Measurements from ENCODE around the gene ACTR3.

The ACTR3 gene

GRCh38 chr2:113901943-113902342, 12.1 kb downstream of the ACTR3 start:
- no peak overlapping the region for H3K4me3 ChIP-seq (ENCODE audit: low read depth, low read length)
- DNase-seq (ENCODE audit: low read depth): no peak
- TF ChIP-seq CTCF (IDR thresholded peaks at IDR 0.05; ENCODE audit: control insufficient read depth, extremely low read depth, insufficient read depth): no peak

GRCh38 chr2:113905886-113906285, 16.0 kb downstream of the ACTR3 start:
- no peak for DNase-seq (ENCODE audit: low read depth)
- no peak overlapping the region for H3K4me3 ChIP-seq (ENCODE audit: low read depth, low read length)
- TF ChIP-seq CTCF (IDR thresholded peaks at IDR 0.05; ENCODE audit: control insufficient read depth, extremely low read depth, insufficient read depth): no peak

- H3K4me3 ChIP-seq (ENCODE audit: low read depth, low read length): no peak overlapping the region
- DNase-seq (ENCODE audit: low read depth): no peak
- TF ChIP-seq CTCF (IDR thresholded peaks at IDR 0.05; ENCODE audit: control insufficient read depth, extremely low read depth, insufficient read depth): no peak
Measured at GRCh38 chr2:113906647-113907046, 16.8 kb downstream of the ACTR3 start.

- DNase-seq (ENCODE audit: low read depth): no peak
- no peak for TF ChIP-seq CTCF (IDR thresholded peaks at IDR 0.05; ENCODE audit: control insufficient read depth, extremely low read depth, insufficient read depth)
- no peak overlapping the region for H3K4me3 ChIP-seq (ENCODE audit: low read depth, low read length)
Measured at GRCh38 chr2:113907297-113907696, 17.4 kb downstream of the ACTR3 start.

- no peak for DNase-seq (ENCODE audit: low read depth)
- no peak for TF ChIP-seq CTCF (IDR thresholded peaks at IDR 0.05; ENCODE audit: control insufficient read depth, extremely low read depth, insufficient read depth)
- no peak overlapping the region for H3K4me3 ChIP-seq (ENCODE audit: low read depth, low read length)
Measured at GRCh38 chr2:113910110-113910717, 20.3 kb downstream of the ACTR3 start.

- no peak for TF ChIP-seq CTCF (IDR thresholded peaks at IDR 0.05; ENCODE audit: control insufficient read depth, extremely low read depth, insufficient read depth)
- H3K4me3 ChIP-seq (ENCODE audit: low read depth, low read length): no peak overlapping the region
- no peak for DNase-seq (ENCODE audit: low read depth)
Measured at GRCh38 chr2:113910967-113911678, 21.2 kb downstream of the ACTR3 start.

All from LNCaP clone FGC (cell line).